DND-41 (cell line): Measurements from ENCODE around the gene PFKFB3.

Source experiments
- ATAC-seq: fragments of 200-7000 bp; cut with Tn5 transposase; 3 replicates; pipeline ENCODE4 v1.9.1; 2021; ENCODE audit warnings: low read depth; ENCODE audit not compliant: insufficient read depth
- DNase-seq: peaks from one replicate; pipeline ENCODE4 v3.0.0-alpha.2; 2020
- H2AFZ ChIP-seq: 2 replicates; pipeline ENCODE4 v1.6.0; 2012; ENCODE audit warnings: low read depth, low read length
- H3K27ac ChIP-seq: 2 replicates; pipeline ENCODE4 v1.5.1; 2012; ENCODE audit warnings: low read length, inconsistent platforms
- H3K27me3 ChIP-seq: fragments of 200-600 bp; sonication (generic); 2 replicates; pipeline ENCODE4 v1.6.0; 2012; ENCODE audit warnings: low read length, mild to moderate bottlenecking, inconsistent platforms; ENCODE audit not compliant: insufficient read depth, poor library complexity
- H3K36me3 ChIP-seq: 2 replicates; pipeline ENCODE4 v1.5.1; 2012; ENCODE audit warnings: low read length, inconsistent platforms; ENCODE audit not compliant: insufficient read depth
- H3K4me1 ChIP-seq: 2 replicates; pipeline ENCODE4 v1.5.1; 2012; ENCODE audit warnings: mild to moderate bottlenecking, low read length; ENCODE audit not compliant: insufficient read depth
- H3K4me2 ChIP-seq: 2 replicates; pipeline ENCODE4 v1.6.0; 2012; ENCODE audit warnings: mild to moderate bottlenecking, moderate library complexity, low read length, inconsistent platforms; ENCODE audit not compliant: insufficient read depth
- H3K4me3 ChIP-seq, 2 experiments: fragments of 200-600 bp in 1 of 2; shearing (Covaris generic) in 1 of 2; 2 replicates each; pipeline ENCODE4 v1.5.1; 2012 to 2016; ENCODE audit warnings: inconsistent platforms in 2 of 2, low read length in 2 of 2, mild to moderate bottlenecking in 2 of 2, low read depth in 1 of 2, moderate library complexity in 1 of 2
- H3K79me2 ChIP-seq: 2 replicates; pipeline ENCODE4 v1.6.0; 2012; ENCODE audit warnings: low read length, inconsistent platforms; ENCODE audit not compliant: insufficient read depth
- H3K9ac ChIP-seq: 2 replicates; pipeline ENCODE4 v1.6.0; 2012; ENCODE audit warnings: low read depth, mild to moderate bottlenecking, inconsistent platforms, low read length, moderate library complexity
- H3K9me3 ChIP-seq: 2 replicates; pipeline ENCODE4 v1.5.1; 2012; ENCODE audit warnings: low read length, moderate library complexity, mild to moderate bottlenecking, inconsistent platforms; ENCODE audit not compliant: insufficient read depth, severe bottlenecking
- H4K20me1 ChIP-seq: 2 replicates; pipeline ENCODE4 v1.6.0; 2012; ENCODE audit warnings: low read length; ENCODE audit not compliant: insufficient read depth
- EZH2 ChIP-seq: IDR thresholded peaks from 3 replicates; pipeline ENCODE4 v1.6.1; 2012; ENCODE audit warnings: borderline replicate concordance, low read depth, mild to moderate bottlenecking, moderate library complexity, low read length, inconsistent platforms; ENCODE audit not compliant: severe bottlenecking
- TF ChIP-seq, protein P1 (sequence below): IDR thresholded peaks from 2 replicates; pipeline ENCODE4 v1.5.1; 2012; ENCODE audit warnings: borderline replicate concordance, low read length, moderate library complexity, mild to moderate bottlenecking; ENCODE audit not compliant: poor library complexity, severe bottlenecking; ENCODE audit errors: extremely low read depth

PFKFB3 gene

DNA sequence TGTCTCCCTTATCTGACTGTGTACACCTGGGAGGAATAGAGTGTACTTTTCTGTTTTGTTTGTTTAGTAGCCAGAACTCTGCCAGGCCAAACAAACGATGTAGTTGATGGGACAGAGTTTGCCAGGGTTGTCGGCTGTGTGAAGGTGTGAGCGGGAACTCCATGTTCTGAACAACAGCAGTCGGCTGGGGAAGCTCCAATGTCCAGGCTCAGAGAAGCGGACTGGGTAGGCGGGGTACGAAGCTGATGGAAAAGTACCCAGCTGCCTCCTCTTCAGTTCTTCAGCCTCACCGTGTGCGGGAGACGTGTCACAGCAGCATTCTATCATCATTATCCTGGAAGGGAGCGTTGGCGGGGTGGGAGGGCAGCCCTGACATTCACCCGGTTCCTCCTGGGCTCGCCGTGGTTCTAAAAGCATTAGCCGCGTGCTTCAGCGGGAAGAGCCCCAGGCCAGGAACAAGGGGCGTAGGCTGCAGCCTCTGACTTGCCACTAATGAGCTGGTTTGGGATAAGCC is 52.9 kb downstream of the PFKFB3 start:
- Histone ChIP-seq H2AFZ (no peak overlapping the region), H3K79me2 (no peaks in the 10 kb centered on the region), H3K36me3 (no peaks in the 10 kb centered on the region), H3K27ac (no peak overlapping the region), H3K9ac (no peak overlapping the region), H3K9me3 (no peaks in the 10 kb centered on the region), H3K4me3 (no peak overlapping the region), H3K4me2 (no peak overlapping the region), H3K27me3 (no peaks in the 10 kb centered on the region), H4K20me1 (no peaks in the 10 kb centered on the region), H3K4me1 (no peaks in the 10 kb centered on the region)
- DNase-seq, result no peak
- TF ChIP-seq EZH2, result no peak
- TF ChIP-seq, protein P1, sequence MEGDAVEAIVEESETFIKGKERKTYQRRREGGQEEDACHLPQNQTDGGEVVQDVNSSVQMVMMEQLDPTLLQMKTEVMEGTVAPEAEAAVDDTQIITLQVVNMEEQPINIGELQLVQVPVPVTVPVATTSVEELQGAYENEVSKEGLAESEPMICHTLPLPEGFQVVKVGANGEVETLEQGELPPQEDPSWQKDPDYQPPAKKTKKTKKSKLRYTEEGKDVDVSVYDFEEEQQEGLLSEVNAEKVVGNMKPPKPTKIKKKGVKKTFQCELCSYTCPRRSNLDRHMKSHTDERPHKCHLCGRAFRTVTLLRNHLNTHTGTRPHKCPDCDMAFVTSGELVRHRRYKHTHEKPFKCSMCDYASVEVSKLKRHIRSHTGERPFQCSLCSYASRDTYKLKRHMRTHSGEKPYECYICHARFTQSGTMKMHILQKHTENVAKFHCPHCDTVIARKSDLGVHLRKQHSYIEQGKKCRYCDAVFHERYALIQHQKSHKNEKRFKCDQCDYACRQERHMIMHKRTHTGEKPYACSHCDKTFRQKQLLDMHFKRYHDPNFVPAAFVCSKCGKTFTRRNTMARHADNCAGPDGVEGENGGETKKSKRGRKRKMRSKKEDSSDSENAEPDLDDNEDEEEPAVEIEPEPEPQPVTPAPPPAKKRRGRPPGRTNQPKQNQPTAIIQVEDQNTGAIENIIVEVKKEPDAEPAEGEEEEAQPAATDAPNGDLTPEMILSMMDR, result no peak
- no peak for ATAC-seq

DNA sequence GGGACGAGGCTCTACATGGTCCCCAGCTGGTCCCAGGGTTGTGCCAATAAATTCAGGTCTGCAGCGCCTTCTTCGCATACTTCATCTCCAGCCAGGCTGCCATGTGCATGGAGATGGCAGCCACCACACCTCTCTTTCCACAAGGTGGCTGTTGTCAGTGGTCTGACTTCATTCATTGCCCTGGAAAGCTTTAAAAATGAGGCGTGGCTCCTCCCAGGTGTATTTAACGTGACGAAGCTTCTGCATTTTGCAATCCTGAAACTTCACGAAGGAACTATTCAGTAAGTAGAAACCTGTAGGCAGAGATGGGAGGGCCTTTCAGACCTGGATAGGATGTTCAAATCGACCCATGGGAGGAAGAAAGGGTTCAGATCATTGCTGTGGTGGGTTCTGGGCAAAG is 53.7 kb downstream of the PFKFB3 start:
- Histone ChIP-seq H3K79me2 (no peaks in the 10 kb centered on the region), H4K20me1 (no peaks in the 10 kb centered on the region), H3K9ac (no peak overlapping the region), H2AFZ (no peak overlapping the region), H3K27me3 (no peaks in the 10 kb centered on the region), H3K4me3 (no peak overlapping the region), H3K4me1 (no peaks in the 10 kb centered on the region), H3K9me3 (peaks cover 4% of the 10 kb centered on the region), H3K4me2 (no peak overlapping the region), H3K27ac (no peak overlapping the region), H3K36me3 (no peaks in the 10 kb centered on the region)
- ATAC-seq (no peak), DNase-seq (no peak)
- no peak for TF ChIP-seq EZH2
- TF ChIP-seq, protein P1, result no peak

DNA sequence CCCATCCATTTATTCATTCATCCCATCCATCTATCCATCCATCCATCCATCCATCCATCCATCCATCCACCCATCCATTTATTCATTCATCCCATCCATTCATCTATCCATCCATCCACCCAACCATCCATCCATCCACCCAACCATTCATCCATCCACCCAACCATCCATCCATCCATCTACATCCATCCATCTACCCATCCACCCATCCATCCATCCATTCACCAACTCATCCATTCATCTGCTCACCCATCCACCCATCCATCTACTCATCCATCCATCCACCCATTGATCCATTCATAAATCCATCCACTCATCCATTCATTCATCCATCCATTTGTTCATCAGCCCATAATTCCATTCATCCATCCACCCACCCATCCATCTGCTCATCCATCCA is 56.4 kb downstream of the PFKFB3 start:
- Histone ChIP-seq H3K4me1 (no peaks in the 10 kb centered on the region), H3K4me3 (no peak overlapping the region), H3K9me3 (peaks cover 4% of the 10 kb centered on the region), H3K36me3 (no peaks in the 10 kb centered on the region), H3K4me2 (no peak overlapping the region), H4K20me1 (no peaks in the 10 kb centered on the region), H3K27me3 (no peaks in the 10 kb centered on the region), H3K79me2 (no peaks in the 10 kb centered on the region), H3K27ac (no peak overlapping the region), H2AFZ (no peak overlapping the region), H3K9ac (no peak overlapping the region)
- no peak for DNase-seq
- ATAC-seq, result no peak
- TF ChIP-seq, protein P1, result no peak
- no peak for TF ChIP-seq EZH2

DNA sequence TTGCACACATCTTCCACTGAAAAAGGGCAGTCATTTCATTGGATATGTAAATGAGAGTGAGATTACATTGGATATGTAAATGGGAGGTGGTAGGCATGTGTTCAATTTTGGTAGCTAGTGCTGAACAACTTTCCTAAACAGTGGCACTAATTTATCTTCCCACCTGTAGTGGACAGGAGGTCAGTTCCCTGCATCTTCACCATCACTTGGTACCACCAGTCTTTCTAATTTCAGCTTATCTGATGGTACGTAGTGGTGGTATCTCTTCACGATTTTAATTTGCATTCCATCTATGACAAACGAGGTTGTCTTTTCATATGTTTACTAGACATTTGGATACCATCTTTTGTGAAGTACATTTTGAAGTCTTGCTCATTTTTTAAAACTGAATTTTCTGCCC is 58.1 kb downstream of the PFKFB3 start:
- Histone ChIP-seq H3K27ac (no peak overlapping the region), H3K79me2 (no peaks in the 10 kb centered on the region), H3K36me3 (no peaks in the 10 kb centered on the region), H2AFZ (no peak overlapping the region), H3K9me3 (peaks cover 4% of the 10 kb centered on the region), H3K4me1 (no peaks in the 10 kb centered on the region), H4K20me1 (no peaks in the 10 kb centered on the region), H3K4me2 (no peak overlapping the region), H3K27me3 (no peaks in the 10 kb centered on the region), H3K4me3 (no peak overlapping the region), H3K9ac (no peak overlapping the region)
- no peak for ATAC-seq
- TF ChIP-seq, protein P1, result no peak
- no peak for TF ChIP-seq EZH2
- DNase-seq, result no peak
